K562 (cell line): ENCODE measurements around the gene TRIO.

Source experiments
- ARID3A ChIP-seq: IDR thresholded peaks from 2 replicates; pipeline ENCODE4 v1.6.1; 2012; ENCODE audit warnings: low read depth, low read length, improper control_type of control experiment, borderline replicate concordance
- BACH1 ChIP-seq: fragments of 200-800 bp; sonication (Bioruptor generic); IDR thresholded peaks from 2 replicates; pipeline ENCODE4 v1.6.1; 2016; ENCODE audit warnings: missing genetic modification characterization, missing compliant biosample characterization
- BRD4 ChIP-seq: fragments of 200-600 bp; sonication (generic); IDR thresholded peaks from 2 replicates; pipeline ENCODE4 v1.6.1; 2017; ENCODE audit warnings: inconsistent platforms
- ELF1 ChIP-seq: fragments of 200-800 bp; sonication (Bioruptor generic); IDR thresholded peaks from 2 replicates; pipeline ENCODE4 v1.6.1; 2016; ENCODE audit warnings: missing genetic modification characterization, missing compliant biosample characterization
- HMG20B ChIP-seq: fragments of 250-450 bp; sonication (Bioruptor Pico); IDR thresholded peaks from 2 replicates; pipeline ENCODE4 v1.5.0; 2021; ENCODE audit warnings: mild to moderate bottlenecking
- NCOA1 ChIP-seq: fragments of 450-650 bp; IDR thresholded peaks from 2 replicates; pipeline ENCODE4 v1.6.1; 2016; ENCODE audit warnings: low read depth
- POLR2AphosphoS5 ChIP-seq: IDR thresholded peaks from 2 replicates; pipeline ENCODE4 v1.6.1; 2011; ENCODE audit warnings: mild to moderate bottlenecking, low read depth, low read length, moderate library complexity; ENCODE audit not compliant: control insufficient read depth, insufficient read depth
- SMC3 ChIP-seq: conservative IDR thresholded peaks from 2 replicates; pipeline ENCODE4 v1.6.1; 2011; ENCODE audit warnings: low read depth, low read length, improper control_type of control experiment; ENCODE audit not compliant: insufficient read depth
- SREBF1 ChIP-seq: fragments of 150-350 bp; IDR thresholded peaks from 2 replicates; pipeline ENCODE4 v1.6.1; 2014; ENCODE audit warnings: antibody characterized with exemption, low read depth, low read length, borderline replicate concordance
- ZNF311 ChIP-seq: fragments of 250-450 bp; sonication (Bioruptor Pico); IDR thresholded peaks from 2 replicates; pipeline ENCODE4 v1.4.0; 2020; ENCODE audit warnings: mild to moderate bottlenecking, moderate library complexity

- no peak for TF ChIP-seq BRD4
- TF ChIP-seq SMC3: no peak
- TF ChIP-seq SREBF1: no peak
- TF ChIP-seq ZNF311: no peak
- TF ChIP-seq HMG20B (CRISPR knock-in tag): no peak
- TF ChIP-seq ELF1 (tag): no peak
- no peak for TF ChIP-seq NCOA1
- no peak for TF ChIP-seq ARID3A
- TF ChIP-seq POLR2AphosphoS5: no peak
- TF ChIP-seq BACH1 (tag): no peak
These were observed 265.9 kb downstream of the TRIO start for GRCh38 chr5:14408969-14409586.
